ENCODE data around the gene BAIAP2.
A peak's percentile ranks its signal among the peaks of the same experiment; 100 is the strongest.

BAIAP2 gene

DNA sequence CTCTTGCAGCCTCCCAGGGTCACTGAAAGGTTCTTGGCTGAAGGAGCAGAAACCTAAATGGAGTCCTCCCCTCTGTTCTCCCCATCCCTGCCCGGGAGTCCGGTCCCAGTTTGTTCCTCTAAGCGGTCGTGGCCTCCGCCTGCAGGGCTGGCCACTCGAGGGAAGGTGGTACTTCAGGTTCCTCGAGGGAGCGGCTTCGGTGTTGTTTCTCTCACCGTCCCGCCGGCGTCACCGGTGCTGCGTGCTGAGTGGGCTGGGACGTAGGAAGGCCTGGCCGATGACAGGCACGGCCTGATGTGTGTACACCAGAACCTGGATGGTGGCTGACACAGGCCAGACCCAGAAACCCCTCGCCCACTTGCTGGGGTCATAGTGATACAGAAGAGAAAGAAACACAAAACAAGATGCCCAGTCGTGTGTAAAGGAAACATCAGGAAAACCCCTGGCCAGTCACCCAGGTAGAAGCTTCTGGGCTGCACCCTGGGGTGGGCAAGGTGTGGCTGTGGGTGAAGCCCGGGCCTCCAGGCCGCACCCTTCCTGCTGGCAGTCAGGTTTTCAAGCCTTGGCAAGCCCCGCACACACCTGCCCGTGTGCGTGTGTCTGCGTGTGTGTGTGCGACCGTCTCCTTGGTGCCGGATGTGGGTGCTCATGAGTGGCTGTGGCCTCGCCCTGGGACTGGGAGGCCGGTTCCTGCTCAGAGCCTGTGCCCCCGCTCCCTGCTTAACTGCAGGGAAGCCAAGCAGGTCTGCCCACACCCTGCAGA lies 52.0 kb downstream of the BAIAP2 start:
- DNase-seq (ENCODE audit: low spot score): no peak

DNA sequence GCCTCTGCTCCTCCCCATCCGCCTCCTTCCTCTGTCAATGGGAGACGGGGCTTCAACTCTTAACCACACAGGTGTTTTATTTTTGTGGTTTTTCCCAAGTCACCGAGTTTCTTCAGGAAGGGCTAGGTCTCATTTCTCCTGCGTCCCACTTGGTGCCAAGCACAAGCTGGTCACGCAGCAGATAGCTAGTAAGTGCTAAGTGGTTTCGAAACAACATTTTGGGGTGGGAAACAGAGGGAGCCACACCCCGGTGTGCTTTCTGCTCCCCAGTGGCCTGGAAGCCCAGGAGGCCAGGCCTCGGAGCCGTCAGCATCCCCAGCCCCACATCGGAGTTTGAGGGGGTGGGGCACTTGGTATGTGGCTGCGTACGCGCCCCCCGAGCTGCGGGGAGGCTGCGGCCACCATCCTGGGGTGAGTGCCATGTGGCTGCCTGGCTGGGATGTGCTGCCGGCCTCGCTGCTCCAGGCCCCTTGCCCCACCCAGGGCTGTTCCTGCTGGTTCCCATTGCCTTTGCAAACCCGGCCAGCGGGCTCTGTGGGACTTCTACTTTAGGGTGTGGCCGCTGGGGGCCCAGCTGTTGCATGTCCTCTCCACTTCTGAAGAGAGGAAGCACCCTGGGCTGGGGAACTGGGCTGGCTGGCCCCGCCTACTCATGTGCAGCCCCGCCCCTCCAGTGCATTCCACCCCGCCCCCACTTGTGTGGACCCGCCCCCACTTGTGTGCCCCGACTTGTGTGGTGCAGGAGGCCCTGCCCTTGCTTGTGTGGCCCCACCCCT lies 55.6 kb downstream of the BAIAP2 start:
- DNase-seq (ENCODE audit: low spot score): peak; percentile 24

DNA sequence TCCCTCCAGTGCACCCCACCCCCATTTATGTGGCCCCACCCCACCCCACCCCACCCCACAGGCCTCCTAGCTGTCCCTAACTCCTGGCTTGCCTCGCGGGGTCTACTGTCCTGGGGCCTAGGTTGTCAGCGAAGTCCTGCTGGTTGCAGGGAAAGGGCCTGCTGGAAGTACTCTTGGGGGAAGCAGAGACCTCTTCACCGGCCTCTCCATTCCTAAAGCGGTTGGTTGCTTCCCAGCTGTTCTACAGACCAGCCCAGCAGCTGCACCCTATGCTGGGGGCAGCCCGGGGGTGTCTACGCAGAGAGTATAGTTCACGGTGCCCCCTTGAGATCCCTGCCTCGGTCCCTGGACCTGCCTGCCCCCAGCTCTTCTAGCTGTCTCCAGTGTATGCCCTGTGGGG lies 56.2 kb downstream of the BAIAP2 start:
- DNase-seq (ENCODE audit: low spot score): no peak

DNA sequence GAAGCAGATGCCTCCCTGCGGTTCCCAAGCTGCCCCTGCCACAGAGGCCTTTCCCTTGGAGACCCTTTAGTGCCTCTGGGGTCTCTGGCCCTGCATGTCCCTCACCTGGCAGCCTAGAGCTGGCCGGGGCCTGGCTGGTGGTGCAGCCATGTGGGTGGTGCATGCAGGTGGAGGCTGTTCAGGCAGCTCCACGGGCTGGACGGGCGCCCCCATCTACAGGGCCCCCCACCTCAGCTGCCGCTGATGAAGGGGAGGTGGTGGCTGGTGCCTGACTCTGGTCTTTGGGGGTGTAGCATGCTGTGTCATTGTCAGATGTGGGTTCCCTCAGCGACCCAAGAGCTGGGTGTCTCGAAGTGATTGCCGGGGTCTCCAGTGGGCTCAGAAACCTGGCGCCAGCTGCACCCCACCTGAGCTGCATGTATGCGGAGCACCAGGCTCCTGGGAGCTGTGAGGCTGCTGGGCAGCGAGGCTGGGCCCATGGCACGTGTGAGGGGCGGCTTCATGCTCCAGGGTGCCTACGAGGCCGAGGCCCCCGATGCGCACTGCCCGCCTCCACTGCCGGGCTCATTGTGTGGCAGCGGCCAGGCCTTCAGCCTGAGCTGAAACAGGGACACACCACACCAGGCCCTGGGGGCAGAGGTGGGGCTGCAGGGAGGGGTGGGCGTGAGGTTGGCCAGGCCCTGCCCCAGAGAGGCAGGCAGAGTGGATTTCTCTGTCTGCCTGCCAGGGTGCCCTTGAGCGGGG lies 57.0 kb downstream of the BAIAP2 start:
- no peak for DNase-seq (ENCODE audit: low spot score)

DNA sequence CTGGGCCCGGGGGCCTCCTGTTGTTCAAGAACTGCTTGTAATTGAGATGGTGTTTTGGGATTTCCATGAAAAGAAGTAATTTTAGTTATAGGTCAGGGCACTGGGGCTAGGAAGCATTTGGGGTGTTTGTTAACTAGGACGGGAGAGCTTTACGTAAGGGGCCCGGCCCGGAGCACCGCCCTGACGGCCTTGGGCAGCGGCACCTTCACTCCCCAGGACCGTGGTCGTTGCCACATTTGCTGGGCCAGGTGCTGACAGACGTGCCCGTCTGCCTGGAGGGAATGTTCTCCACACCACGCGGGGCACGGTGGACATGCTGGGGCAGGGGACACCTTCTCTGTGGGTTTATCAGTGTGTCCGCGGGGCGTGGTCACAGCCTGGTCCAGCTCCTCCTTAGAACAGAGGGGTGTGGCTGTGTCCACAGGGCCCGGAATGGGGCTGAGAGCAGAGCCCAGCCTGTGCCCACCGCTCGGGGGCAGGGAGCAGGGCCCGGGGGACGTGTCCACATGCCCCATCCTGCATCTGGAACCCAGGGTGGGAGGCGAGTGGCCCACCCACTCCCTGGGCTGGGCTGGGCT lies 57.7 kb downstream of the BAIAP2 start:
- DNase-seq (ENCODE audit: low spot score): no peak

DNA sequence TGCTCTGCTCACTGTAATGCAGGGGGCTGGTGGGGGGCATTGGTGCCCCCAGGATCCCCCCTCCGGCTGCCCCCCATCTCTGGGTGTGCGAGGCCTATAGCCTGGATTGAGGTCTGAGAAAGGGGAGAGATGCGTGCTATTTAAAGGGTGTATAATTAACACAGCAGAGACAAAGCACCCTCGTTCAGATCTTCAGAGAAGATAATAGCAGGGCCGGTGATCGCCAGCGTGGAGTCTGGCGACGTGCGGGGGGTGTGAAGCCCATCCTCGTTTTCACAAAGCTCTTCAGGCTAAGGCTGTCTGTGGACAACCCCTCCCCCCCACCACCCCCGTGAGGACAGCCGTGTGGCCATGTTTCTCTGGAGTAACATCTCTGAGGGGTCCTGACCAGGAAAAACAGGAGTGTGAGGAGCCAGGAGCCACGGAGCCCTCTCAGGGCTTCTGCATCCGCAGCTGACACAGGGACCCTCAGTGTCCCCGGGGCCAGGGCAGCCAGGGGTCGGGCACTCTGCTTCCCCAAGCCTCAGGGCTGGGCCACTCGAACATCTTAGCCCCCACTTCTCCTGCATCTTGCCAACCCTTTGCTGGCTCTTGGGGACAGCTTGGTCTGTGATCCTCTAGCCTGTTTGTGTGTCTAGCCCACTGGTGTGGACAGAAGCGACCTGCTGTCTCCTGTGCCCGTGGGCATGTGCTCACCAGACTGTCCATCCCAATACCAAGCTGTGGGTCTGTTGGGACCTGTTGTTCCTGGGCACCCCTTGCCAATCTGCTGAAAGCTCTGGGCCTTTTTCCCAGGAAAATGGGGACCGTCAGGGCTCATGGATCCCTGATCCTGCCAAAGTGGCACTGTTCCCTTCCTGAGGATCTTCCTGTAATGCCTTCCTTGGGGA lies 58.9 kb downstream of the BAIAP2 start:
- no peak for DNase-seq (ENCODE audit: low spot score)

DNA sequence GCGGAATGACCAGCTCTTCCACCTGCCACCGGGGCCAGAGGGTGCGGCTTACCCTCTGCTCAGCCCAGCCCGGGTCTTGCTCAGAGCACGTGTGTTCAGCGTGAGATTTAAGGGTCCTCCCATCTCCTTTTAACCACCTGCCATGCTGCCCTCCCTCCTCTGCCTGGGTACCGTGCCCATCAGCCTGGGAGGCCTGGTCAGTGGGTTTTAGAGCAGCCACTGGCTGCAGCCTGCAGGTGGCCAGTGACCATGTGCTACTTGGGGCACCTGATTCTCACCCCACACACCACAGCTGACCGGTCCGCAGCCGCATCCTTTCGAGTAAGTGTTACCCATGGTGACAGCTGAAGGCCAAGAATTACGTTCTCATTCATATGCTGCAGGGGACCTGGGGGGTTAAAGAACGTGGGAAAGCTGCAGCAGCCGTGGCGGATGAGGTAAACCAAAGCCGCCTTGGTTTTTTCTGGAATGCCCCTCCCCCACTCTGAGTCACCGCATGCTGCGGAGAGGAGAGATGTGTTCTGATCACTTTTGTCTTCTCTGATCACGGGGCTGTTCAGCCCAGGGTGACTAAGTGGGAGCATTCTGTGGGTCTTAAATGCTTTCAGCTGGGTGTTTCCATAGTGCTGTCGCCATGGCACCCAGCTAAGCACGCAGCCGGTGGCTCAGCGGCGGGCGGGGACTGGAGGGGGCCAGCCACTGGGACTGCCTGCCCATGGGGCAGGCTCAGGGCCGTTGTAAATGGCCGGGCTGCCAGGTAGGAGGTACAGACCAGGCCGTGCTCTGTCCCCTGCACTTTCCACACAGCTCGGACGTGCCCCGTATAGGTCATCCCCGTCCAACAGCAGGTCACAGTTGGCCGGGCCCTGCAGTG lies 59.8 kb downstream of the BAIAP2 start:
- no peak for DNase-seq (ENCODE audit: low spot score)

DNA sequence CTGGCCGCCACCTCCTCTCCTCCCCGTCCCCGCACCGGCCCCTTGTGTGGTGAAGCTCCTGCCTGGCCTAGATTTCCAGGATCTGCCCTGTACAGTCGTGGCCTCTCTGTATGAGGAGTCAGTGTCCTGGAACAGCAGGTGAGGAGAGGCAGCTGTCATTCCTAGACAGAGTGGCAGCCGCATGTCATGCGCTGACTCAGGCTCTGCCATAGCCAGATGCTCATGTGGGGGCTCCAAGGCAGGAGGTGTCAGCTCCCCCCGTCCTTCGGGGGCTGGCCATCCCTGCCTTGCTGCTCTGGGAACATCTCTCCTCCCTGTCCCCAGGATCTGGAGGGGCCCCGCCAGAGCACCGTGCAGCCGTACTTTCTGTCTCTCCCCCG lies 60.4 kb downstream of the BAIAP2 start:
- DNase-seq (ENCODE audit: low spot score): no peak

DNA sequence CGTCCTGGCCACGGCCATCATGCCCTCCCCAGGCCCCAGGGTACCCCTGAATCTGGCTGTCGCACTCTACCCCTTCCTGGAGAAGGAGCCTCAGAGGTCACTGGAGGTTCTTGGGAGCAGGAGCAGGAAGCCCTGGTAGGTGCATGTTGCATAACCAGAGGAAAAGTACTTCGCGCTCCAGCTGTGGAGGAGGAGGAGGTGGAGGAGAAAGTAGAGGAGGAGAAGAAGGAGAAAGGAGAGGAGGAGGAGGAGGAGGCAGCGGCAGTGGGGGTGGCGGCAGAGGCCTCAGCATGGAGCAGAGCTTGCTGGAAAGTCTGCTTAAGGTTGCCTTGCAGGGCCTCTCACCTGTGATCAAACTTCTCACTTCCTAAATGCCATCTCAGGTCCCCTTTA lies 61.8 kb downstream of the BAIAP2 start:
- no peak for DNase-seq (ENCODE audit: low spot score)

DNA sequence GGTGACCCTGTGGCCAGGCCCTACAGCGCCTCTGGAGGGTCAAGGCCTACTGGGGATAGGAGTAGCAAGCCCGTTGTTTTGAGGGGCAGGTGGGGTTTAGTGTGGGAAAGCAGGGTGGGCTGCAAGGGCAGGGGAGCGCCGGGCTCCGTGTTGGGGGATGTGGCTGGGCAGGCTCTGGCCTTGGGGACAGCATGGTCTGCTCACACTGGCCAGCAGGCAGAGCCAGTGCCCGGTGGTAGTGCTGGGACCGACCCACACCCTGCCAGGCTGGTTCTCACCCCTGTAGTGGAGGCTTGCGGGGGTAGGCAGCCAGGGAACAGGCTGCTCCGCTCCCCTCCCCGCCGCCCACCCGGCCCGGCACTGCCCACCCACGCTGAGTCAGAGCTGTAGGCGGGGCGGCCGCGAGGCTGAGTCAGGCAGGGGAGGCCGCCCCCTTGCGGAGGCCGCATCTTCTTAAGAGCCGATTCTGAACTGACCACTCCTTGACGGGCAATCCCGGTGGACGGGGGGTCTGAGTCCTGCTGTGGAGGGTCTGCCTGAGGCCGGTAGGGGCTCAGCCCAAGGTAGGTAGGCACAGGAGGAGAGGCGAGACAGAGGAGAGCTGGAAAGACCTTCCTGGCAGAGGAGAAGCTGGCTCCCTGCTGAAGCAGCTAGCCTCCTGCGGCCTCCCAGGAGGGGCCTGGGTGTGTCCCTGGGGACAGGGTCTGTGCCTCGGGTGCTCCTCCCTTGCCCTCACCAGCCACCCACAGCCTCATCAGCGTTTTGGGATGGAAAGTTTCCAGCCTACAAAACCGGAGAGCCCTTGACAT lies 62.4 kb downstream of the BAIAP2 start:
- DNase-seq (ENCODE audit: low spot score): peak; percentile 22

DNA sequence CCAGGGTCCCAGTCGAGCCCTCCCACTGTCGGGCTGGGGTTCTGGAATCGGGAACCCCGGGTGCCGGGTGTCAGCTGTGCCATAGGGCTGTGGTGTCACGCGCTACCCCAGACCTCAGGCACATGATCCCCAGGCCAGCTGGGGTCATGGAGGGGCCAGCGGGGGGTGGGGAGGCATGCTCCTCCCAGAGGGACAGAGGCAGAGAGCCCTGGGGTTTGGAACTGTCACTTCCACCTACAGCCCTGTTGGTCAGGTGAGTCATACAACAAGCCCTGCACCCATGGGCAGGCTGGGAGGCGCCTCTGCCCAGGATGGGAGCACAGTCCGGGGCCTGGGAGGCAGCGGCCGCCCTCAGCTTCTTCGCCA lies 63.0 kb downstream of the BAIAP2 start:
- DNase-seq (ENCODE audit: low spot score): no peak

DNA sequence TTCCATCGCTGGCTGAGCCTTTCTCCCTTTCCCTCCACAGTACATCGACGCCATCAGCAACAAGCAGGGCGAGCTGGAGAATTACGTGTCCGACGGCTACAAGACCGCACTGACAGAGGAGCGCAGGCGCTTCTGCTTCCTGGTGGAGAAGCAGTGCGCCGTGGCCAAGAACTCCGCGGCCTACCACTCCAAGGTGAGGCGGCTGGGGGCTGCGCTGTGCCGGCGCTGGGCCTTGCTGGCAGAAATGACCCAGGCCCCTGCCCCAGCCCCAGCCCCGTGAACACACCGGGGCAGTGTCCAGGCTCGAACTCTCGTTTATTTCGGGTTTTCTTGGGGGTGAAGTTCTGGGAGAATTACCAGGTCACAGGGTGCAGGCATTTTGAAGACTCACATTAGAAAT lies 64.9 kb downstream of the BAIAP2 start:
- DNase-seq (ENCODE audit: low spot score): no peak

DNA sequence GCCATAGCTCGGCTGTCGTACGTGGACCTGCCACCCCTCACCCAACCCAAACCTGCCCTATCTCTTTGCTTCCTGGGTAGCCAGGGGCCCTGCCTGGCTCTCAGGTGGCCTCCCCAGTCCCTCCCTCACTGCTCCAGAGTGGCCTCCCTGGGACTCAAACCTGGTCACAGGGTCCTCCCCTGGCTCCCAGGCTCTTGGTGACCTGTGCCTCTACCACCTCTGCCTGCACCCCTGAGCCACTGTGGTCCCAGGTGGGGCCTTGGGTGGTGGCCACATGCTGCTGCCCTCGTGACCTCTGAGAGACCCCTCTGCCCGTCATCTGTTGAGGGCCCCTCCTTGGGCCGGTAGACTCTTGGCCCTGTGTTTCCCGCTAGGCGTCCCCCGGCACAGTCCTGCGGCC lies 65.7 kb downstream of the BAIAP2 start:
- DNase-seq (ENCODE audit: low spot score): no peak

DNA sequence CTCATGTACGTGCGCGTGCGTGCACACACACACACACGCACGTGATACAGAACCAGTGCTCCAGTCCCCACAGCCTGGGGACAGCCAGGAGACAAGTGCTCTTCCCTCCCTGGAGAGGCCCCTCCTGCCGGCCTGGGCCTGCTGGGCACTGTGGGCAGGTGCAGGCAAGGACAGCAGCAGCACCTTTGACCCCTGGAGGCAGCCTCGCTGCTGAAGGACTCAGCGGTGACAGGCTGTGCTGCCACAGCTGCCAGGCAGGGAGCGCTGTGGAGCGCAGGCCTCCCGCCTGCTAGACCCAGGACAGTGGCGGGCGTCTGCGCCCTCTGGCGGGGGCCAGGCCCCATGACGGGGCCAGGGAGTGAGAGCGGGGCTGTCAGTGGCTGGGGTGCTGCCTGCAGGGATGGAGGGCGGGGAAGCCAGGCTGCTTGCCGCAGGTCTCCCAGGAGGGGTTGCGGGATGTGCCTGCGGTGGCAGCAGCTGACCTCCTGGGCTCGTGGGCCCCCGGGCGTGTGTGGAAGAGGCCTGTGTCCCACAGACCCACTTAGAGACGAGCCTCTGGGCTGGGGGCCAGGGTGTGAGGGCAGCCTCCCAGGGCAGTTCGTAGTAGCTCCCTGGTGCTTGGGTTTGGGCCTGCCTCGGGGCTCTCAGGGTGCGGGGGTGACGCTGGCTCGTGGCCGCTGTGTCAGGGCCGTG lies 66.8 kb downstream of the BAIAP2 start:
- DNase-seq (ENCODE audit: low spot score): peak; percentile 77

DNA sequence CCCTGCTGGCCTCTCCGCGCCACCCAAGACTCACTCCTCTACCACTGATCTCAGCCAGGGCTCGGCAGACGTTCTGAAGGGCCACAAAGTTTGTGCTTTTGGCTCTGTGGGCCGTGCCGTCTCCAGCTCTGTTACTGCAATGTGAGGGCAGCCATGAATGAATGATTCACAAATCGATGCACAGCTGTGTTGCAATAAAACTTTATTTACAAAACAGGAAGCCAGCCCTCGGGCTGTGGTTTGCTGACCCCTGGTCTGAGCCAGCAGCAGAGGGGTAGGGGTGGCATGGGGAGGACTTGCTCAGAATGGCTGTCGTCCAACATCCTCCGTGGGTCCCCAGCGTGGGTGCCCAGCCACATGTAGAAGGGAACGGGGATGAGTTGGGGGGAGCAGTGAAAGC lies 67.4 kb downstream of the BAIAP2 start:
- no peak for DNase-seq (ENCODE audit: low spot score)

DNA sequence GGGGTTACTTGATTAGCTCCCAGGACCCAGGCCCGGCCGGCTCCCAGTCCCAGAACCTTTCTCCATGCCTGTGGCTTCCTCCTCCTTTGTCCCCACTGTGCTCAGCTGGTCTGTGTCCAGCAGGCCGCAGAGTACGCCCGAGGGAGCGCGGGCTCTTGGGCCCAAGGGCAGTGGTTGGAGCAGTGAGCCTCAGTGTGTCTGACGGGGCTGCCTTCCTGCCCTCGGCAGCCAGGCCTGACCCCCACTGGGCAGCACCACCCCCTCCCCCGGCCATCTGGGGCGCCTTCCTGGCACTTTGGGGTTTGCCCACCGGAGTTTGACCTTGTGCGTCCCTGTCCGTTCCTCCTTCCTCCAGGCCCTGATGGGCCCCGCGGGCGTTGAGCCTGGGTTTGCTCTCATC lies 67.9 kb downstream of the BAIAP2 start:
- DNase-seq (ENCODE audit: low spot score): no peak

DNA sequence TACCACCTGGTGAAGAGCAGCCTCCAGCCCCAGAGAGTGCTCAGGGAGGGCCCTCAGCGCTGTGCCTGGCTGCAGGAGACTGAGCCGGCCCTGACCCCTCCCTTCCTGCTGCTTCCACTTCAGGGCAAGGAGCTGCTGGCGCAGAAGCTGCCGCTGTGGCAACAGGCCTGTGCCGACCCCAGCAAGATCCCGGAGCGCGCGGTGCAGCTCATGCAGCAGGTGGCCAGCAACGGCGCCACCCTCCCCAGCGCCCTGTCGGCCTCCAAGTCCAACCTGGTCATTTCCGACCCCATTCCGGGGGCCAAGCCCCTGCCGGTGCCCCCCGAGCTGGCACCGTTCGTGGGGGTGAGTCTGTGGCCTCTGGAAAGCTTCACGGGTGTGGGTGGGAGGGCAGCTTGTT lies 68.4 kb downstream of the BAIAP2 start:
- DNase-seq (ENCODE audit: low spot score): no peak

DNA sequence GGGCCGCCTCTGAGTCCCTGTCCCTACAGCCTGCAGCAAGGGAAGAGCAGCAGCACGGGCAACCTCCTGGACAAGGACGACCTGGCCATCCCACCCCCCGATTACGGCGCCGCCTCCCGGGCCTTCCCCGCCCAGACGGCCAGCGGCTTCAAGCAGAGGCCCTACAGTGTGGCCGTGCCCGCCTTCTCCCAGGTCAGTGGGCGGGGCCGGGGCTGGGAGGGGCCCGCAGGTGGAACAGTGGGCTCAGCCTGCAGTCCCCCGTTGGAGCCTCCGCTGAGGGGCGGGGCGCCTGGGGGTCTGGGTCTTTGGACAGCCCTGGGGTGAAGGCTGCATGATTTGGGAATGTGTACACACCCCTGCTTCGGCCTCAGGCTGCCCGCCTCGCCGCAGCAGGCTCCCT lies 71.8 kb downstream of the BAIAP2 start:
- no peak for DNase-seq (ENCODE audit: low spot score)

DNA sequence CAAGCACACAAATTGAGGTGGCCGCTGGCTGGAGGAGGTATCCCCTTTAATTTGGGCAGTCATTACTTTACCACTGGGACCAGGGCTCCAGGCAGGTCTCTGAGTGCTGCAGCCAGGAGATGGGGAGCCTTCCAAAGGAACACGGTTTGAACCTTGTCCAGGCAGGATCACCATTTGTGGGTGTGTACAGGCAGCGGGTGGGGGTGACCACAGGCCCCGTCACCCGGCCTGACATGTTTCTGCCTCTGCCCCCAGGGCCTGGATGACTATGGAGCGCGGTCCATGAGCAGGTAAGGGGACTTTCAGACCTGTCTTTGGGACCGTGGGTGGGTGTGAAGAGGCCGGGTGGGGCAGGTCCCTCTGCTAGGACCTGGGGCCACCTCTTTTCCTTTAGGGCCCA lies 73.3 kb downstream of the BAIAP2 start:
- DNase-seq (ENCODE audit: low spot score): no peak
